Measurements from ENCODE around the gene UFD1.
"Not testable (repeated sequence)": the region's sequence is repeated elsewhere in the genome, so short reads cannot be mapped to it uniquely, and the experiment has no call there.

Gene UFD1

DNA sequence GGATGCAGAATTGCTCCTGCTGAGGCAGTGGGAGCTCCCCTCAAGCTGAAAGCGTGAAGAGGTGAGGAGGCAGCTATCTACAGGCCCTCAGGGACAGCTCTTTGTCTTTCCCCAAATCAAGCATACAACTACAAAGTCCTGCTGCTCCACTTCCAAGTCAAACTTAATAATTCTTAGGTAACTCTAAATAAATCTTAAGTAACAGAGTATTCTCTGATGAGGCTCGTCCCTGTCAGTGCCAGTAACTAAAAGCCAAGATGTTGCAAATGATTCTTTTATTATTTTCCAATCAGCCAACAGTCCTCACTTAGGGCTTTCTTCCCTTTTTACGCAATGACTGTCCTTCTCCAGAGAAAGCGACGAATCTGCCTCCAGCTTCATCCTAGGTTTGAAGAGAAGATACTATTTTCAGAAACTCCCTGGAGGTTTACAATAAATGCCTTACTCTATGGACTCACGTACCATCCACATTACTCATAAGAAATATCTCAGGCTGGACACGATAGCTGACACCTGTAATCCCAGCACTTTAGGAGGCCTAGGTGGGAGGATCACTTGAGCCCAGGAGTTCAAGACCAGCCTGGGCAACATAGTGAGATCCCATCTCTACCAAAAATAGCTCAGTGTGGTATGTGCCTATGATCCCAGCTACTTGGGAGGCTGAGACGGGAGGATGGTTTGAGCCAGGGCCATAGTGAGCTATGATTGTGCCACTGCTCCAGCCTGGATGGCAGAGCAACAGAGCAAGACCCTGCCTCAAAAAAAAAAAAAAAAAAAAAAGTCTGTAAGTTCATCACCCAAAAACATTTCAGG is 28.4 kb downstream of the UFD1 start:
- Histone ChIP-seq H3K27me3 (ENCODE audit: low read depth) (no peaks in the 10 kb centered on the region), H3K4me1 (peaks cover 20% of the 10 kb centered on the region), H3K9me3 (no peaks in the 10 kb centered on the region), H3K4me3 (no peak overlapping the region), H3K36me3 (replicated peaks) (peaks cover 63% of the 10 kb centered on the region)
- in situ Hi-C loops (cut with MboI; ENCODE audit: low sequenced_read_pairs): no loop called here
- no peak for DNase-seq (ENCODE audit: low spot score in 2 of 2)

DNA sequence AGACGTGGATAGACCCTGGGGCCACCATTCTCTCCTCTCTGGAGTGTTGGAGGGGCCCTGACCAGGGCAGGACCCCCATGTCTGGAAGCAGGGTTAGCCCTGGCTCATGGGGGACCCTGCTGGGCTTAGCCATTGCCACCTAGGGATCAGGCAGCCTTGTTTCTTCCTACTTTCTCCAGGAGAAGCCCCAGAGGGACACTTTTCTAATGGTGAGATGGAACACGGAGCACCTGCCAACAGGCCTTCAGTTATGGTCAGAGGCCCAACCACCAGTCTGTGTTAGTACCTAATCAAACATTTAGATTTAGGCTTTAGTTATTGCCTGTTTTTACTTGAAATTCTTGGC is 29.6 kb downstream of the UFD1 start:
- peaks cover 20% of the 10 kb centered on the region for H3K4me1 ChIP-seq

DNA sequence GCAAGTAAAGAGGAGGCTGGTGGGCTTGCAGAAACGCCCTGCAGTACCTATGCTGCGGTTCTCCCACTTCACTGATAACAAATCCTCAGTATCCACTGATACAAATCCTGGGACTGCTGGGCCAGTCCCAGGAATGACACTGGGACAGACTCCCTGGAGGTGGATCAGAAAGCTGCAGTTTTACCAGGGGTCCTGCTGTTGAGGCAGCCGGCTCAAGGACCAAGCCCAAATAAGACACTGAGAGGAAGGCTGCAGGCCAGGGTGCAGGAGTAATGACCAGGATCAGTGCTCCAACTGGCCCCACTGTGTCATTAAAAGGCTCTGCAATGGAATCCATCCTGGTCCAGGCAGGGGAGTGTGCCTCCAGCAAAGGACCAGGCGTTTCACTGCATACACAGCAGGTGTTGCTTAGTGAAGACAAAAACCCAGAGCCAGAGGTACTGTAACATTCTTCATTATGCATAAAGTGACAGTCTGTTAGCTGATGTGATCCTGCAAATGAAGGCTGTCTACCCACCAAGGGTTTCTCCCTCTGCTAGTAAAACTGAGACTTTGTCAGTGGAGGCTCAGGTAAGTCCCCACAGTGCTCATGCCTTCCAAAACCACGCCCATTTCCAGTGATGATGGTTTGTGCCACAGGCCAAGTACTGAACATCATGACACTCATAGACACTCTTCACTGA is 30.1 kb downstream of the UFD1 start:
- Histone ChIP-seq H3K36me3 (replicated peaks) (peaks cover 61% of the 10 kb centered on the region), H3K4me1 (peaks cover 20% of the 10 kb centered on the region), H3K27me3 (ENCODE audit: low read depth) (no peaks in the 10 kb centered on the region), H3K9me3 (no peaks in the 10 kb centered on the region), H3K4me3 (peak overlapping the region; percentile 55)
- in situ Hi-C loops (cut with MboI; ENCODE audit: low sequenced_read_pairs): loop anchor here (25.0 kb wide), 2 partner anchors 413 to 487 kb away; partner anchors contain the start of genes GNB1L and RTL10
- DNase-seq (ENCODE audit: low spot score in 2 of 2): peak in 1 of 2 experiments; percentile 10

More for the DNA sequence above, 29.6 kb downstream of the UFD1 start:
- in situ Hi-C loops (cut with MboI; ENCODE audit: low sequenced_read_pairs): loop anchor here (25.0 kb wide), 2 partner anchors 413 to 487 kb away; partner anchors contain the start of genes GNB1L and RTL10
- peaks cover 61% of the 10 kb centered on the region for H3K36me3 ChIP-seq (replicated peaks)
- H3K27me3 ChIP-seq (ENCODE audit: low read depth): no peaks in the 10 kb centered on the region
- H3K9me3 ChIP-seq: no peaks in the 10 kb centered on the region
- DNase-seq (ENCODE audit: low spot score in 2 of 2): no peak
- no peak overlapping the region for H3K4me3 ChIP-seq

DNA sequence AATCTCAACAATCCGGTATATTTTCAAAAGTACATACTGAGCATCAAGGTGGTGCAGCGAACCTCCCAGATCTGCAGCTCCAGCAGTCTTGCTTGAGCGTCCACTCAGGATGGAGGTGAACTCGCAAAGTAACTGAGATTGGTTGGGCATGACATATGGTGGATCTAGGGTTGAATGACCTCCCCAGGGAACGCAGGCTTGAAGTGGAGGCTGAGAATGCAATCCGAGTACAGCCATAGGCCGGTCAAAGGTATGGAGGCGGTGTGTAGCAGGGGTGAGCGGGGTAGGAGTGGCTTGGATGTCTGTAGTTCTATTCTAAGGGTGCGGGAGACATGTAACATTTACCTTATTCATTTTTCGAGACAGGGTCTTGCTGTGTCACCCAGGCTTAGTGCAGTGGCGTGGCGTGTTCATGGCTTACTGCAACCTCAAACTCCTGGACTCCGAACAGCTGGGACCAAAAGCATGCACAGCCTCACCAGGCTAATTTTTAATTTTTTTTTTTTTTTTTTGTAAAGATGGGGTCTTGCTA is 30.9 kb downstream of the UFD1 start:
- DNase-seq (ENCODE audit: low spot score in 2 of 2): peak; percentile 76 to 86
- Histone ChIP-seq H3K27me3 (ENCODE audit: low read depth) (no peaks in the 10 kb centered on the region), H3K9me3 (no peaks in the 10 kb centered on the region), H3K4me1 (peaks cover 20% of the 10 kb centered on the region), H3K4me3 (peak overlapping the region; percentile 55), H3K36me3 (replicated peaks) (peaks cover 61% of the 10 kb centered on the region)
- in situ Hi-C loops (cut with MboI; ENCODE audit: low sequenced_read_pairs): loop anchor here (25.0 kb wide), 2 partner anchors 414 to 486 kb away; partner anchors contain the start of genes GNB1L and RTL10

DNA sequence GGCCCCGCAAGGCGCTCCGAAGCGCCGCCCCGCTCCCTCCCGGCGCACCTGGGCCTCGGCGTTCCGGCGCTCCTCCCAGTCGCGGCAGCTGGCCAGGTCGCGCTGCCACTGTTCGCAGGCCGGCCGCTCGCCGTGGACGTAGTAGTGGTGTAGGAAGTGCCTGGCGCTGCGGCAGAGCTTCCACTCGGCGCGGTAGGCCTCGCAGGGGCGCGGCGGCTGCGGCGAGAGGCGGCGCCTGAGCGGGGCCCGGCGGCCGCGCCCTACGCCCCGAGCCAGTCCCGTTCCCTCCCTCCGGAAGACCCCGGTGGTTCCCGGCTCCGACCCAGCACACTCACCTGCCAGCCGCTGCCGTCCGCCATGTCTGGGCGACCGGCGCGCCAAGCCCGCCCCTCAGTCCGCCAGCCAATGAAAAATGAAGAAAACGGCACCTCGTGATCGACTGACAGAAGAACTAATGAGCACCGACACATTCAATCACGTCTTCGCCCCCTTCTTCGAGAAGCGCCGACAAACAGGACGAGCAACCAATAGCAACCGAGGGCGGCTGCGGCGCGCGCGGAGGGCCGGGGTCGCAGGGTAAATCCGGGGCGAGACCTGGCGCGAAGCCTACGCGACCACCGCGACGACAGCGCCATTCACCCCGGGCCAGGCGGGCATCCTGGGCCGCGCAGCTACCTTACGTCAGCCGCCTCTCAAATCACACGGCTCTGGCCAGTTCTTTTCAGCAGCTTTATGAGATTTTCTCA is 31.5 kb downstream of the UFD1 start, which contains the start of gene C22orf39:
TSS of gene C22orf39 (minus strand) at position 382 of the 746 bp plus-strand sequence. CDS start at position 359, 23 bp downstream.
- in situ Hi-C loops (cut with MboI; ENCODE audit: low sequenced_read_pairs): loop anchor here (25.0 kb wide), 2 partner anchors 415 to 485 kb away; partner anchors contain the start of genes GNB1L and RTL10
- DNase-seq (ENCODE audit: low spot score in 2 of 2): peak; percentile 92 to 96
- peaks cover 20% of the 10 kb centered on the region for H3K4me1 ChIP-seq

DNA sequence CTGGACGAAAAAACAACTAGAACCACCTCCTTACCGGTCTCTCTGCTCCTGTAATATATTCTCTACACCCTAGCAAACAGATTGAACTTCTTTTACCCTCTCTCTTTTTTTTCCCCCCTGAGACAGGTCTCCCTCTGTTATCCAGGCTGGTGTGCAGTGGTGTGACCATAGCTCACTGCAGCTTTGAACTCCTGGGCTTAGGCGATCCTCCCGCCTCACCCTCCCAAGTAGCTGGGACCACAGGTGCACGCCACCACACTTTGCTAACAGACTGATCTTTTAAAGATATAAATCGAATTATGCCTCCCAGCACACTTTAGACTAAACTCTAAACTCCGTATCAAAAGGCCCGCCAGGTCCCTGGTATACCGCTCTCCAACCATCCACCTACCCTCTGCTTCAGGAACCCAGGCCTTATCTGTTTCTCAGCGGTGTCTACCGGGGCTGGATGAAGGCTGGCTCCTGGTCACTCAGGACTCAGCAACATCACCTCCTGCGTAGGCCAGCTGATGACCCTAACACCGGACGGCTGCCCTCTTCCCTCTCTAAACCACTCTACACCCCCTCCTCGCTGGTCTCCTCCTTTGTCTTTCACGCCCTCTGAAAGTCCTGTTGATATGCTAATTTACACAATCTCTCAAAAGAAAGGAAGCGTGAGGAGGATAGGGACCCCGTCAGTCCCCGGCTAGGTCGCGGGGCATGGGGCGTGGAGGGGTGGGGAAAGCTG is 32.2 kb downstream of the UFD1 start:
- Histone ChIP-seq H3K9me3 (no peaks in the 10 kb centered on the region), H3K4me3 (peak overlapping the region; percentile 55), H3K27me3 (ENCODE audit: low read depth) (no peaks in the 10 kb centered on the region), H3K4me1 (peaks cover 20% of the 10 kb centered on the region), H3K36me3 (replicated peaks) (peaks cover 58% of the 10 kb centered on the region)
- peak in 1 of 2 experiments; percentile 82 for DNase-seq (ENCODE audit: low spot score in 2 of 2)
- in situ Hi-C loops (cut with MboI; ENCODE audit: low sequenced_read_pairs): loop anchor here (25.0 kb wide), 2 partner anchors 416 to 484 kb away; partner anchors contain the start of genes GNB1L and RTL10

More for the DNA sequence above, 31.5 kb downstream of the UFD1 start, which contains the start of gene C22orf39:
- no peaks in the 10 kb centered on the region for H3K9me3 ChIP-seq
- H3K27me3 ChIP-seq (ENCODE audit: low read depth): no peaks in the 10 kb centered on the region
- H3K4me3 ChIP-seq: peak within 1 kb of the TSS; percentile 55
- H3K36me3 ChIP-seq (replicated peaks): peaks cover 61% of the 10 kb centered on the region

DNA sequence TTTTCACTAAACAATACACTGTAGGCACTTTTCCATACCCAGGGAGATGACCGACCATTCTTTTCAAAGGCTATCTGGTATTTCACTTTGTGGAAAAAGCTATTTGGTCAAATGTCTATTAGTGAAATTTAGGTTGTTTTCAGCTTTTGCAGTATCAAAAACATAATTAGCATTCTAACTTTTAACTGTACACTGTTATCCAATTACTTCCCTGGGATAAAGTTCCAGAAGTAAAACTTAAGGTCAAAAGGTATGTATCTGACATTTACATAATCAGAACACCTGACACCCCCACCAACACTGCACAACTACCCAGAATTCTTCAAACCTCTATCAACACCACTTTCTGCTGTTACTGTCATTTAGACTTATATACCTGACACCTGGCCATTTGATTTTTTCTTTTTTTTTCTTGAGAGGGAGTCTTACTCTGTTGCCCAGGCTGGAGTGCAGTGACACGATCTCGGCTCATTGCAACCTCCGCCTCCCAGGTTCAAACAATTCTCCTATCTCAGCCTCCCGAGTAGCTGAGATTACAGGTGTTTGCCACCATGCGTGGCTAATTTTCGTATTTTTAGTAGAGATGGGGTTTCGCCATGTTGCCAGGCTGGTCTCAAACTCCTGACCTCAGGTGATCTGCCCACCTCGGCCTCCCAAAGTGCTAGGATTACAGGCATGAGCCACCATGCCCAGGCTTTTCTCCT is 33.6 kb downstream of the UFD1 start:
- in situ Hi-C loops (cut with MboI; ENCODE audit: low sequenced_read_pairs): loop anchor here (25.0 kb wide), 2 partner anchors 417 to 483 kb away; partner anchors contain the start of genes GNB1L and RTL10
- not testable (repeated sequence) for DNase-seq (ENCODE audit: low spot score in 2 of 2); H3K4me3 ChIP-seq; H3K9me3 ChIP-seq; H3K27me3 ChIP-seq (ENCODE audit: low read depth)
- Histone ChIP-seq H3K36me3 (replicated peaks) (peaks cover 48% of the 10 kb centered on the region), H3K4me1 (peaks cover 20% of the 10 kb centered on the region)

DNA sequence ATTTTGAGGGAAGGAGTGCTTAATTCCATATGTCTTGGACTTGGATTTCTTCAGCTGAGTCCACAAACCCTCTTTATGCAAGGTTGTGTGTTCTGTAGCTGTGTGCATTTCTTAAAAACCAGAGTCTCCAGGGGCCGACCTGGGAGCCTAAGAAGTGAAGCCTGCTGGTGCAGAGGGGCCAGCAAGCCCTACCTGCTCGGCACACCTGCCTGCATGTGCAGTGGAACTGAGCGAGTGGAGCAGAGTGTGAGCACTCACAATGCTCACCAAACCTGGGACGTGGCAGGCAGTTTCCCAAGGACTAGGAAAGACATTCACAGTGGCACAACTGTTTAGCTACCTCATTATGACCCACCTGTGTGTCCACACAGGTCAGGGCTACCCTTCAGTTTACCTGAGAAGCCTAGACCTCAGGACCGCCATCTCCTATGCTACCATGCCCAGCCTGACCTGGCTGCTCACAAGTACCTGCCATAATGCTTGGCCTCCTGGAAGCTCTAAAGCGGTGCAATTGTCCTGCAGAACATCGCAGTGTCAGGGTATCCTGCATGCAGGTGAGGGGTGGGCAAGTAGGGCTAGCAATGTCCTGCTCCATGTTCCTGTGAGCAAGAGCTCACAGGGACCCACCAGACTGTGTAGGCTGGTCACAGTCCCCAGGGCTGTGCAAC is 35.3 kb downstream of the UFD1 start:
- in situ Hi-C loops (cut with MboI; ENCODE audit: low sequenced_read_pairs): loop anchor here (25.0 kb wide), 2 partner anchors 419 to 481 kb away; partner anchors contain the start of genes GNB1L and RTL10
- Histone ChIP-seq H3K9me3 (no peaks in the 10 kb centered on the region), H3K36me3 (replicated peaks) (peaks cover 34% of the 10 kb centered on the region)

DNA sequence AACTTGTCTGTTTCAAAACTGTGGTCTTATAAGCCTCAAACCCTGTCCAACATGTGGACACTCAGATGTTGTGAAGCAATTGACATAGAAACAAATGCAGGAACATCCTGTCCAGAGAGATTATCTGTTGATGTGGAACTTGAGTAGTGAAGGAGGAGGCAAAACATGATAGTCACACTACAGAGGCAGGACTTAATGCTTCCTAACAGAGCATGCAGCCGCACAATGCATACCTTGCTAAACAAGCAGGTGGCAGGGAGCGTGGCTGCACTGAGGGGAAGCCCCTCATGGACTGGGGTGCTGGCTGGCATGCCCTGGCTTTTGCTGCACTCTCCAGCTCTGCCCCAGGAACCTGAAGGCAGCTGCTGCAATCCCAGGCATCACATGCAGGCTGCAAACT is 36.8 kb downstream of the UFD1 start:
- Histone ChIP-seq H3K4me3 (no peak overlapping the region), H3K27me3 (ENCODE audit: low read depth) (no peaks in the 10 kb centered on the region), H3K4me1 (peaks cover 15% of the 10 kb centered on the region), H3K36me3 (replicated peaks) (peaks cover 36% of the 10 kb centered on the region), H3K9me3 (no peaks in the 10 kb centered on the region)
- no peak for DNase-seq (ENCODE audit: low spot score in 2 of 2)
- in situ Hi-C loops (cut with MboI; ENCODE audit: low sequenced_read_pairs): loop anchor here (25.0 kb wide), 2 partner anchors 420 to 480 kb away; partner anchors contain the start of genes GNB1L and RTL10

More for the DNA sequence above, 35.3 kb downstream of the UFD1 start:
- no peak for DNase-seq (ENCODE audit: low spot score in 2 of 2)
- peaks cover 13% of the 10 kb centered on the region for H3K4me1 ChIP-seq
- no peaks in the 10 kb centered on the region for H3K27me3 ChIP-seq (ENCODE audit: low read depth)
- no peak overlapping the region for H3K4me3 ChIP-seq

DNA sequence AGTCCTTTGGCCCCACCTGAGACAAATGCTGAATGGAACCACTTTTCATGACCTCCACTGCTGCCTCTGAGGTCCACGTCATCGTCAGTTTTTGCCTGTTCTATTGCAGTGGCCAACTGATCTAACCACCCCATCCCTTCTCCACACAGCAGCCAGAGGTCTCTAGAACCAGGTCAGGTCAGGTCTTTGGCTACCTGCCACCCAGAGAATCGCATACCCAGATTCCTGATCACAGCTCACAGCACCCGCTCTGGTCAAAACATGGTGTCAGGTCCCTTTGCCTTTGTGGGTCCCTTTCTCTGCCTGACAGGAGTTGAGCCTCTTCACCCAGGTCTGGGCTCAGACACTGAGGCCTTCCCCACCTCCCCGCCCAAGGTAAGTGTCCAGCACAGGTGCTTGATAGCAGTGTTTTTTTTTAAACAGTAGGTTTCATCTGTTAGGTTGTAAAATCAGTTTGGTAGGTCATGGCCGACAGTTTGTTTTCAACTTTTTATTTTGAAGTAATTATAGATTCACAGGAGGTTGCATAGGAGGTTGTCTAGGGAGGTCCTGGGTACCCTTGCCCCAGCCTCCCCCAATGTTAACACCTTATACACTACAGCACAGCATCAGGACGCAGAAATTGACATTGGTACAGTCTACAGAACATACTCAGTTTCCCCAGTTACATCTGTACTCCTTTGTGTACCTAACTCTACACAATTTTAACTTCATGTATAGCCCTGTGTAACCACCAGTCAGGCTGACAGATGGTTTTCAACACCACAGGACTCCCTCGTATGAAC is 38.4 kb downstream of the UFD1 start:
- H3K9me3 ChIP-seq: no peaks in the 10 kb centered on the region
- no peaks in the 10 kb centered on the region for H3K27me3 ChIP-seq (ENCODE audit: low read depth)
- no peak for DNase-seq (ENCODE audit: low spot score in 2 of 2)
- H3K4me1 ChIP-seq: peaks cover 7% of the 10 kb centered on the region
- H3K4me3 ChIP-seq: no peak overlapping the region
- peaks cover 47% of the 10 kb centered on the region for H3K36me3 ChIP-seq (replicated peaks)
- in situ Hi-C loops (cut with MboI; ENCODE audit: low sequenced_read_pairs): loop anchor here (25.0 kb wide), 2 partner anchors 422 to 478 kb away; partner anchors contain the start of genes GNB1L and RTL10

DNA sequence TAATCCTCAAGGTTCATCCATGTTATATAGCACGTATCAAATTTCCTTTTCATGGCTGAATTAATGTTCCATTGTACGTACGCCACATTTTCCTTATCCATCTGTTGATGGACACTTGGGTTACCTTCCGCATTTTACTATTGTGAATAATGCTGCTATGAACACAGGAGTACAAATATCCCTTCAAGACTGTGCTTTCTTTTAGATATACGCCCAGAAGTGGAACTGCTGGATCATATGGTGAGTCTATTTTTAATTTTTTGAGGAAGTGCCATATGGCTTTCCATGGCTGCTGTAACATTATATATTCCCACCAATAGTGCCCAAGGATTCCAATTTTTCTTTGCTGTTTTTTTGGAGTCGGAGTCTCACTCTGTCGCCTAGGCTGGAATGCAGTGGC is 40.7 kb downstream of the UFD1 start:
- peak in 1 of 2 experiments; percentile 40 for DNase-seq (ENCODE audit: low spot score in 2 of 2)
- in situ Hi-C loops (cut with MboI; ENCODE audit: low sequenced_read_pairs): loop anchor here (25.0 kb wide), 2 partner anchors 424 to 476 kb away; partner anchors contain the start of genes GNB1L and RTL10
- no peaks in the 10 kb centered on the region for H3K27me3 ChIP-seq (ENCODE audit: low read depth)
- peaks cover 9% of the 10 kb centered on the region for H3K4me1 ChIP-seq
- H3K9me3 ChIP-seq: no peaks in the 10 kb centered on the region
- peaks cover 40% of the 10 kb centered on the region for H3K36me3 ChIP-seq (replicated peaks)
- no peak overlapping the region for H3K4me3 ChIP-seq

All from HAP-1 (cell line).